Endometrial microvascular endothelial cells (primary cell): Measurements from ENCODE around the gene CTPS1. TPM values are rescaled to one million over a fixed set of nuclear protein-coding genes. Genes with fewer than 3 reads are reported as not detected.

Experiments used
- in situ Hi-C: cut with HindIII; loops from 2 replicates; pipeline ENCODE4 v1.10.0; 2017; ENCODE audit warnings: low sequenced_read_pairs, low pct_unique_long_range_greater_than_20kb; ENCODE audit errors: inconsistent ontology term
- total RNA-seq: library from RNA; depleted of rRNA; stranded (reverse); fragments of >200 nt; gene quantifications from one replicate; pipeline ENCODE4 v1.2.3, GENCODE V29; 2015; ENCODE audit errors: inconsistent ontology term

The CTPS1 gene
- total RNA-seq, 1 donor from 2014 or later, result 48.7 TPM

GRCh38 chr1:41041614-41042270 is 62.2 kb downstream of the CTPS1 start:
- in situ Hi-C loops, result no loop called here

GRCh38 chr1:41044187-41044586 is 64.7 kb downstream of the CTPS1 start:
- in situ Hi-C loops, result no loop called here

- in situ Hi-C loops, result no loop called here
These were observed 66.2 kb downstream of the CTPS1 start for GRCh38 chr1:41045740-41046139.

GRCh38 chr1:41046347-41046775 is 66.9 kb downstream of the CTPS1 start:
- in situ Hi-C loops, result no loop called here

DNA sequence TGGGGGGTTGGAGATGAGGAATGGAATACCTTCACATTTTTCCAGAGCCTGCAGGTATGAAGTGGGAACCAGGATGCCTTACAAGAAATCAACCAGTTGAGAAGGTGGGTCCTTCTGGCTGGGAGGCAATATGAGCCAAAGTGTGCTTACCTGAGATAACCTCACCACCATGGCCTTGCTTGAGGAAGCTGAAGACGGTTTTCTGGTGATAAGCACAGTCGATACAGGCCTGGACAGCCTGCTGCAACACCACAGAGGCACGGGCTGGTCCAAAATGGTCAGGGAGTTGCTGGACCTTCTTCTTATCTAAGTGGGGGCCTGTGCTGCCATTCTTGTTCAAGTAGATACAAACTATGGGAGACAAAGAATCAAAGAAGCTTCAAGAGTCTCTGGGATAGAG is 69.0 kb downstream of the CTPS1 start:
- in situ Hi-C loops, result no loop called here

DNA sequence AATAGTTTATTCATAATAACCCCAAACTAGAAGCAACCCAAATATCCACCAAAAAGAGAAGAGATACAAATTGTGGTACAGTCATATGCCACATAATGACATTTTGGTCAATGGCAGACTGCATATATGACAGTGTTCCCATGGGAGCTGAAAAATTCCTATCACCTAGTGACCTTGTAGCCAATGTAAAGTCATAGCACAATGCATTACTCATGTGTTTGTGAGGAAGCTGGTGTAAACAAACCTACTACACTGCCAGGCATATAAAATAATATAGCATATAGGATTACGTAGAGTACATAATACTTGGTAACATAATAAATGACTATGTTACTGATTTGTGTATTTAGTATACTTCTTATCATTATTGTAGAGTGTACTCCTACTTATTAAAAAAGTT is 71.5 kb downstream of the CTPS1 start:
- in situ Hi-C loops, result no loop called here

DNA sequence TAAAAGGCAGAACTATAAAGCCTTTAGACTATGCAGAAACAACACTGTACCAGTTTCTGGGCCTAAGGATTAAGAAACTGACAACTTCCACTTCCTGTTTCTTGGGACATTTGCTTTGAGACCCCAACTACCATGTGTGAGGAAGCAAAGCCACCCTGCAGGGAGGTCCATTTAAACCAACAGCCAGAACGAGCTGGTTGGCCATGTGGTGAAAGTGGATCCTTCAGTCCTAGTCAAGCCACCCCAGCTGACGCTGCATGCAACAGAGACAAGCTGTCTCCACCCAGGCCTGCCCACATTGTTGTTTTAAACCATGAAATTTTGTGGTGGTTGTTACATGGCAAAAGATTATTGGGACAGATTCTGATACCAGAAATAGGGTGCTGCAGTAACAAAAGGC is 73.8 kb downstream of the CTPS1 start:
- in situ Hi-C loops, result no loop called here

DNA sequence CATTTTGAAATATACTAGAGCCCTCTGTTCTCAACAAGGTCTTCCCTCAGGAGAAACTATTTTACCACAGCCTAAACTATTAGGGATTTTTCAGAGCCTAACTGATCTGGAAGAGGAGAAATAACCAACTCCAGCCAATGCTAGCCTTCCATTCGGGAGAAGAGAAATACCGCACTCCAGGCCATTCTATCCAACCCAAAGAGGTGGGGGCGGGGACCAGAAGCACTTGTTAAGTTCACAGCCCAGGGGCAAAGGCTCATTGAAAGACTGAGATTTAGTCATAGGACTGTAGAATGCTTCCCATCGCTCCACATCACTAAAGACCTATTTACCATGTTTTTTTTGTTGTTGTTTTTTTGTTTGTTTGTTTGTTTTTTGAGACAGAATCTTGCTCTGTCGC is 77.4 kb downstream of the CTPS1 start:
- in situ Hi-C loops, result no loop called here

Other genes starting within 250 kb of the CTPS1 start
- not detected for gene KCNQ4, start 195.9 kb upstream of the CTPS1 start, total RNA-seq
- 64.0 TPM for gene CITED4, start 117.3 kb upstream of the CTPS1 start, total RNA-seq
- gene SLFNL1, start 42.0 kb downstream of the CTPS1 start, total RNA-seq, result not detected